AML-193 (cell line): Measurements from ENCODE around the gene GUCY1A2.

Experiments used
- DNase-seq, 2 experiments: peaks; one replicate each; lab custom pipeline; 2025; lab: John Stamatoyannopoulos, UW

The GUCY1A2 gene

DNA sequence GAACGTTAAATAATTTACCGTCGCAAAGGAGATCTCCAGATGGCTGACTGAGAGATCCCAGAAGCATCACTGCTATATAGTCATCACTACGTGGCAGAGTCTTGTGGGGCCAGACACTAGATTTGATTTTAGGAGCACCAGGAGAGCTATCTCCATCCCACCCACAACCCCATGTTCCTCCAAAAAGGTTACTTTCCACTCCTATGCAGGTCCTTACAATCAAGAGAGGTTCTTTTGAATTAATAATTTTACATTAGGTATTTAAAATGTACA lies 19.4 kb downstream of the GUCY1A2 start:
- DNase-seq: no peak

DNA sequence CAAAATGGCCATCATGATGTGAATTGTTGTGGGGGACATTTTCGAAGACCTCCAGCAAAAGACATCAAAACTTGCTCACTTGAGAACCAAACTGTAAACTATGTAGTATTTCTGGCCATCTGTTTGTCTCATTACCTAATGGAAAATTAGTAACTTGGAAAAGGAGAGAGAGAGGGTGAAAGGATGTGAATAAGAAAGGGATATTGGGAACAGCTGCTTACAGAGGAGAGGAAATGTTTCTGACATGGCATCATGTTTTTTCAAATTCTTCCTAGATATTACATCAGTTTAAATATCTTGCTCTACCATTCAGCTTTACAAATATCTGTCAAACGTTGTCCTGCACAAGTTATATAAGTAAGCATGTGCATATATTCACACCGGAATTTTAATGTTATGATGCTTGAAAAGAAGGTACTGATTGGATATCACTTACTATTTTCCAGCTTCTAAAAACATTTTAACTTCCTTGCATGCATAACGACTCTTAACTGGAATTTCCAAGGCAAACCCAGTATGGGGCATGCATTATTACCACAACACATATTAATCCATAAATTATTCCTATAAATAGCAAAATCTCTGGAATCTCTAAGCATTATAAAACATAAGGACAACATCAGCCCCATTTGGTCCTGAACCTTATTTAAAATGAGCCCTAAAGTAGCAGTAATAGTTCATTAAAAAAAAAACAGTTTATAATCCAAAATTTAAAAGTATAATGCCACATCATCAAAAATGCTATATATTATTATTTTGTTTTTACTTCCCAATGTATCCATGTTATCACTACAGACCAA lies 20.0 kb downstream of the GUCY1A2 start:
- no peak for DNase-seq

DNA sequence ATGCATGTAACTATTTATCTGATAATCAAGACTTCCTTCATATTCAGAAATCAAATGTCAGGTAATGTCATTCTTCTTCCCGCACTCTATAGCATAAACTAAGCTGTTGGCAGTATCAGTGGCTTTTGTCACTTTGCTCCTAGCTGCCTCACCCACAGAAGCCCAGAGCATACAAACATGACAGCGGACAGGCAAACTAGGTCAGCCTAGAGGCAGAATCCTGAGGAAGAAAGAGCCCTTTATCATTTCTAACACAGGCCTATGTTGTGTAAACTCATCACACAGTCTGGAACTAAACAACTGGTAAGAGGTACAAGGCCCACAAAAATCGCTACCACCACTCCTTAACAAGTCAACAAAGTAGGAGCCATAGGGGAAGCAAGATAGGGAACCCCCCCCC lies 21.0 kb downstream of the GUCY1A2 start:
- no peak for DNase-seq

DNA sequence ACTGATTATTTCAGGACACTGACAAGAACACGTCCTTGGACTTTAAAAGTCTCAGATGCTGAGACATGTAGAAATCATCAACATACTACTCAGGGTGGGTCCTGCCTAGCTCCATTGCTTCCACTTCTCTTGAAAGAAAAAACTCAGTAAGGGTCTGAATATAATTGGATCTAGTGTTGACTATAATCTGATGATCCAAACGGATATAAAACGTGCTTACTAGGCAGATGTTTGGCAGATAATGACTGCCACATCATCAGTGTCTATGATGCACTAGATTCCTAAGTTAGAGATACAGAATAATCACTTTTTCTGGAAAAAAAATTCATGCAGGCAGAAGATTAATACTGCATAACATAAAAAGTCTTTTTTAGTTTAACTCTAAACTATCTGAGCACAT lies 21.6 kb downstream of the GUCY1A2 start:
- no peak for DNase-seq

DNA sequence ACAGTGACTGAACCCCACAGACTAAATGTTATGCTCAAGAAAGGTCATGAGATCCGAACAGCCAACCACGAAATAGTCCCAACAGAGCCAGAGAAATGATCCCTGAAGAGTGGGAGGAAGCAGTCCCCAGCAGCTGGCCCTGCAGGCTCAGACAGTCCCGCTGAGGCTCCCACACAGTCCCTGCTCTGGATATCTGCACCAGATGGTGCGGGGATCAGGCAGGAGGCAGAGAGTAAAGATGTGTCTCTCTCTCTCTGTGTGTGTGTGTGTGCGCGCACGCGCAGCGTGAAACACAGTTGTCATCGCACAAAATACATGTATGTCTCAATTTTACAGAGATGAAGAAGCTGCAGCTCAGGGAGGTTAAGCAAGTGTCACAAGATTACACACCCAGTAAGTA lies 27.9 kb downstream of the GUCY1A2 start:
- no peak for DNase-seq

DNA sequence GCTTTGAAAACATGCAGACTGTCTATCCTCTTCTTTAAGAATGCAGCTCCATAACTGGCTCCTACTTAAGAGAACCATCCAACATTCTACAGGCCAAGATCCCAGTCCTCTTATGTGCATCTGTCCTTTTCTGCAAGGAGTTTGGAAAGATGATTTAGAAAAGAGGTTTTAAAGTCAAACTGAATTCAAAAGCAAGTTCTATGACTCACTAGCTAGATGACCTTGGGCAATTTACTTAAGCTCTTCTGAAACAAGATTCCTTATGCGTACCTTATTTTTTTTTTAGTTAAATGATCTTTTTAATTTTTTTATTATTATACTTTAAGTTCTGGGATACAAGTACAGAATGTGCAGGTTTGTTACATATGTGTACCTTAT lies 29.2 kb downstream of the GUCY1A2 start:
- no peak for DNase-seq

DNA sequence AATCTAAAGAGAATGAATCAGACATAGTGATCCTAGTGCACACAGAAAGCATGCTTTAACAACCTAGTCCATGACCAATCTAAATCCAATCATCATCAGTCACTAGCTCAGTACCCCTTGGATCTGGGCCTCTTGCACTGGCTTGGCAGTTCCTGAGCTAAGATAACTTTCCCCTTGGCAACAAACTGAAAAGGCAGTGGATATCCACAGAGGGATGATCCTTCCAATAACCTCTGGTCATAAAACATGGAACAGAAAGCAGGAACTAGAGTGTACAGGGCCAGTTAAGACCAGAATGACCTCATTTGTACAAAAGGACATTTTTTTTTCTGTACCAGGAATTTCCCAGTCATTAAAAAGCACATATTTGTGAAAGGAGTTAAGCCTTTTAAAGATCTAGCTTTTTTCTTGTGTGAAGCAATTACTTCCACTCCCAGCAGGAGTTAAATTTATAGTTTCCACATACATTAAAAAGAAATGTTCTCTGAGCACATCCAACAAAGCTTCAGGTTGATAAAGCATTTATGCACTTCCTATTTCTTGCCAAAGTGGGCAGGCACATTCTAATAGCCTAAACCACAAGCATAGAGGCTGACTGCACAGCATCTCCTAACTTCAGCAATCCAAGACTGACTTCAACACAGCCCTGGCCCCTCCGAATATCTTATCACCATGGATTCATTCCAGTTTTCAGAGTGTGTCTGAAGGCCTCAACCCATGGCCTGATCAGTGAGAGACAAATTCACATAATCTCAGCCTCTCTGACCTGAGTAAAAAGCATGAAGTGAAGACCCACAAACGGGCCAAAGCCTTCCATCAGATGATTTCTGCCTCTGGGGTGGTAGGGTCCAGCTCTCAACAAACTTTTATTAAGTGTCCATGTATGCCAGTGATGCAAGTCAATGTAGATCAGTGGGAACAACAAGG lies 29.9 kb downstream of the GUCY1A2 start:
- no peak for DNase-seq

DNA sequence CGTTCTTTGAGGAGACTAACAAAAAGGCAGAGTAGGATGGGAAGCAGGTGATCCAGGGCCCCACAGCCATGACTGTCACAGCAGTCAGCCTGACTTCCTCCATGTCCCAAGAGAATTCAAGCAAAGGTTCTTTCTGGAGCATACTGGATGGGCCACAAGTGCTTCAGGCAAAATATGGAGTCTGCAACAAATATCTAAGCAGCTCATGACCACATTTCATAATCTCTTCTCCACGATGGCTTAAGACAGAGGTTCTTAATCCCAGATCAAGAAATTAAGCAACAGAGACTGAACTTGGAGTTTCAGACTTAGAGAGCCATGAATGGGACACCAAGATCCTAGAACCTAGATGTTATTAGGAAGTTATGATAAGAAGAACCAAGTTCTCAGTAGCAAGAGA lies 31.6 kb downstream of the GUCY1A2 start:
- DNase-seq: no peak

DNA sequence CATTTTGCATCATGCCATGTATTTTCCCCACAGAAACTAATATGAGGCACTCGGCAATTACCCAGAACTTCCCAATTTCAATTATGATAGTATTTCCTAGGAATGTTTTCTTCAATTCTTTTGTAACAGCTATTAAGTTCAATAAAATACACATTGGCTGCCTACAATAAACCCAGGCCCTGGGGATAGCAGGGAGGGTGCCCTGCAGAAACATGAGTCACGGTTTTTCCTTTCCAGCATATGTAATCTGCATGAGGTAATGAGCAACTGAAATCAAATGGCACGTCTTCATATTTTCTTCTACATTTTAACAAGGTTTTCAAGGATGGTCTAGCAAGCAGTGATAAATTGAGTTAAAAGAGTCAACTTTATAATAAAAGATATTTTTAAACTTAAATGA lies 32.0 kb downstream of the GUCY1A2 start:
- DNase-seq: no peak

DNA sequence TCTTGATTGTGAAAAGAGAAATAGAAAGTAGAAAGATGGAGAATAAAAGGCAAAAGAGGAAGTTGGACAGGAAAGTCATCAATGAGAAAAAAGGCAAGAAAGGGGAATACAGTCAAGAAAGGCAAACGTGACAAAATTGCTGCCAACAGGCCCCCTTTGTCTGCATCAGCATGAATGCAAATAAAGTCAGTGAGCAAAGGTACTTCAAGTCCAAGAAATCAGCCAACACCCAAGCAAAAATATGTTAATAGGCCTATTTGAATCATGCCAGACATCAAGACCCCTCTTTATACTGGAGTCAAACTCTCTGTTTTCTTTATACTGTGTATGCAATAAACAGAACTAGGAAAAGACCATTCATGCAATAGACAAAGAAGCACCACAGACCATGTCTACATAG lies 34.3 kb downstream of the GUCY1A2 start:
- DNase-seq: no peak

DNA sequence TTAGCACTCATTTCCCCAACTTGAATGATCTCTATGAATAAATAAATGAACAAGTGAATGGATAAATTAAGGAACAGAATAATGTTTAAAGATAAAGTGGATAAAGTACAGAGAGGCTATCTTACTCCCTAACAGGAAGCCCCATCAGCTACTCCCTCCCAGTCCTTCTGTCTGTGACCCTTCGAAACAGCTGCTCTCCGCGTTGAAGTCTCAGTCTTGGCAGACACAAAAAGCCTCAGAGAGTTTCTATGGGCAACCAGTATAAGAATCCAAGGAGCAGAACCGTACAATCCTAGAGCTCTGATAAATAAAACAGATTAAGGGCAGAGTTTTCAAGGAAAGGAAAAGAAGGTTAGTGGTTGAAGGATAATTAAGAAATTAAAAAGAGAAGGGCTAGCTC lies 35.0 kb downstream of the GUCY1A2 start:
- no peak for DNase-seq

DNA sequence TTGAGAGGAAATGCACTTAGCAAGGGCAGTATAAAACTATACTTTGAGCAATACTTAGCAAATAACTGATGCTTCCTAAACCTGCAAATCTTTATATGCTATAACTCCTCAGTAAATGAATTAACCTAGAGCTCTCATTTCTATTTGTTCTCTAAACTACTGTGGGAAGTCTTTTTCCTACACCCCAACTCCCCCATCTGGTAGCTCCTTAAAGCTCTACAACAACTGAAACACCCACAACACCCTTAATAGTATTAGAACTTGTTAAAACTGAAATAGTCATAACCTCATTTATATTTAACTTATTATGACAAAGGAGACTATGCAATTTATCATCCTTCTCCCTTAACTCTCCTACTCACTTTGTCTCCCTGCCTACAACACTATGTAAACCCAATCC lies 43.4 kb downstream of the GUCY1A2 start:
- no peak for DNase-seq

DNA sequence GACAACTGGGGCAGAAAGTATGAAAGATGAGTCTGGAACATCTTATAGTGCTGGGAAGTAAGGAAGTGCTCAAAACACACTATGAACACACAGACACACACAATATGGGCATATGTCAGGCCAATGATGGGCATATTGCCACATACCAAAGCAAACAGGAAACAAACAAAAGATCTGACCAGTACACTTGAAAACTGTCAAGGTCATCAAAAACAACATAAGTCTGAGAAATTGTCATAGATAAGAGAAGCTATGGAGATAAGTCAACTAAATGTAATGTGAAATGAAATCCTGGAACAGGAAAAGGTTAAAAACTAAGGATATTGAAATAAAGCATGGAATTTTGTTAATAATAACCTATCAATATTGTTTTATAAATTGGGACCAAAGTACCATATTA lies 46.4 kb downstream of the GUCY1A2 start:
- DNase-seq: no peak

DNA sequence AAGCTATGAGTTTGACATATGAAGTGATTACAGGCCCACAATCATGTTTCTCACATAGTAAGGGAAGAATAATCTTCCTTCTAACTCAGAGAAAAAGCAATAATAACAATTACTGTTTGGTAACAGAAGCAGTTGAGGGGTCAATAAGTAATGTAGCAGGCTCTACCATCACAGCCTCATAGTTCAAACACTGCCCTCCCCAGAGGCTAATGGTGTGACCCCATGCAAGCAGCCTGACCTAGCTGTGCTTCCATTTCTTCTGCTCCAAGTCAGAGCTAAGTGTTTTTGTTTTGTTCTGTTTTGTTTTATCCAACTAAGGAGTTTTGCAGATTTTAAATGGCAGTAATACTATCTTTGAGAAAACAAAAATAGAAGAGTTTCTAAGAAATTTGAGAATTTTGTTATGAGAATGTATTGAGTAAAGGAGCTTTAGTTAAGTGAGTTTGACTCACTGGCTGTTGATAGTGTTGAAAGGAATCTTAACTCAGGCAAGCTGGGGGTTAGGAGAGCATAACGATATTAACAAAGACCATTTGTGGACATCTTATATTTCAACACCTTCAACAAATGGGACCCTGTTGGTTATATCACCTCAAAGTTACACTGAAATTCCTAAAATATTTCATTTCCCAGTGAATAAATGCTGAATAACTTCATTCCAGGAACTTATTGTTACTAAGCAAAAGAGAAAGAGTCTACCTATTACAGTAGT lies 48.5 kb downstream of the GUCY1A2 start:
- DNase-seq: no peak

DNA sequence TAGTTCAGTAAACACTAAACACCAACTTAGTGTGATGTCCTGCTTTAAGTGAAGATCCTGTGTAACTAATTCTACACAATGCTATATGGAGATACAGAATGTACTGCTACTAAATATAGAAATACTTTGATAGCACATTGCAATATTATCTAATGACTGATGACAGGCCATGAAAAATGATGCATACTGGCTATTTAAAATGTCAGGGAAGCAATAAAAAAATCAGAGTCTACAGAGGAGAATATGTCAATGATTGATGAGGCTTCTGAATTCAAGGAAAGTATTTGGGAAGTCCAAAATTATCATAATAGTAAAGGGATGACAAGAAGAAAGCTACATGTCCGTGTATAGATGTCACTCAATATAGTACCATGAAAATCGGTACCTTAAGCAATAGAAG lies 55.3 kb downstream of the GUCY1A2 start:
- DNase-seq: no peak

DNA sequence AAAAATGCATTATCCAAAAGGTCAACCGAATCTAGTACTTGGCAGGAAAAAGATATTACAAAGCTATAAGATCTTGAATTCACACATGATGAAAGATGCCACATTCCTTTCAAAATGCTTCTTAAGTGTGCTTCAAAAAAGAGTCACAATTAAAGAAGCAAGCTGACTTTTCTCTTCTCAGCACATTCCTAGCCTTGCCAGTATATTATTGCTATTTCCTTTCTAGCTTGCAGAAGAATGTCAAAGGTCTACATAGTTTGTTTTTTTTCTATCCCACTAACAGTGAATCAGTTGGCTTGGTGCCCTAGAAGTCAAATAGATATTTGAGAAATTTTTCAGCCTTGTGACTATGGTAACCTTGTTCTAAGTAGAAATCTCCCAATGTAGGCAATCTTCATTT lies 56.8 kb downstream of the GUCY1A2 start:
- no peak for DNase-seq

DNA sequence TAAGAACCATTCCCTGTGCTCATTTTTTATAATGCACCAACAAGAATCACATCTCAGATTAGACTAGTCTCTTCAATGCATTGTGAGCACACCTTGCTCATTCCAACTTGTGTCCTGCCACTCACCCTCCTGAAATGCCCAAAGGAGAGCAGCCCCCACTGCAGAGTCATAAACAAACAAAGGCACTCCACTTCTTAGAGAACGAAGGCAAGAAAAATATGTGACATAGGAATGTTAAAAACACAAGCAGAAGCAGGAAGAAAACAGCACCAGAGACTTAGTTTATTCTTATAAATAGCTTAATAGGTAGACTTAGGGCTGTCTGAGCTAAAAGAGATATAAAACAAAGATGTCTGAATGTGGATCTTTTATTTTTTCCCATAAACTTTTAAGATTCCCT lies 57.2 kb downstream of the GUCY1A2 start:
- DNase-seq: no peak

DNA sequence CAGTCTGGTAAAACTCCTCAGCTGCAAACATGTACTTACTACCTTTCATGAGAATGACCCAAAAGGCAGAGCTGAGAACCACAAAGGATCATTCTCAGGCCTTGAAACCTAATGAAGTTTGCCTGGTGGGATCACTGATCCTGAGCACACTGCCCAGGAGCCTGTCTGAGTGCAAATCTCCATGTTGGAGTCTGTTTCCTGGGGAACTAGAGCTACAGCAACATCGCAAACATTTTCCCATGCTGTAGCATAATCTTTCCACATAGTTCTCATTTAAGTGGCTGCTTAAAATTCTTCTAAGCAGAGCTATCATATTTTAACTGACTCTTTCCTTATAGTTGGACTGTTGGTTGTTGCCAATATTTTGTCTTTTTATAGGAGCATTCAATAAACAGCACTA lies 58.5 kb downstream of the GUCY1A2 start:
- no peak for DNase-seq

DNA sequence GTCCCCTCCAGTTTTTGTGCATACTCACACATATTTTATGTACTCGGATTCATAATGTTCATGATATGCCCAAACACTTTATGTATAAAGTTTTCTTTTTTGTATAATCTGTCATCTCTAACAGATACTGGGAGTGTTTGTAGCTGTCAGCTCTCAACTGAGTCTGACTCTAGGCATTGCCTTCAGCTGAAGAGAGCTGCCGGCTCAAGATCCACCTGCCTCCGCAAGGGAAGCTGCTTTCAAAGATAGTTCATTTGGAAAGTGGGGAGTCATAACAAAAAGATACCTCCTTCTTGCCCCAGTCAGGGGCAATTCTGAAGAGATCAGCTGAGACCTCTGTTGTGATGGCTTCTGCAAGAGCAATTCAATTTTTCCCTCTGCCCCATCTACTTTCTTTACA lies 58.9 kb downstream of the GUCY1A2 start:
- DNase-seq: no peak

DNA sequence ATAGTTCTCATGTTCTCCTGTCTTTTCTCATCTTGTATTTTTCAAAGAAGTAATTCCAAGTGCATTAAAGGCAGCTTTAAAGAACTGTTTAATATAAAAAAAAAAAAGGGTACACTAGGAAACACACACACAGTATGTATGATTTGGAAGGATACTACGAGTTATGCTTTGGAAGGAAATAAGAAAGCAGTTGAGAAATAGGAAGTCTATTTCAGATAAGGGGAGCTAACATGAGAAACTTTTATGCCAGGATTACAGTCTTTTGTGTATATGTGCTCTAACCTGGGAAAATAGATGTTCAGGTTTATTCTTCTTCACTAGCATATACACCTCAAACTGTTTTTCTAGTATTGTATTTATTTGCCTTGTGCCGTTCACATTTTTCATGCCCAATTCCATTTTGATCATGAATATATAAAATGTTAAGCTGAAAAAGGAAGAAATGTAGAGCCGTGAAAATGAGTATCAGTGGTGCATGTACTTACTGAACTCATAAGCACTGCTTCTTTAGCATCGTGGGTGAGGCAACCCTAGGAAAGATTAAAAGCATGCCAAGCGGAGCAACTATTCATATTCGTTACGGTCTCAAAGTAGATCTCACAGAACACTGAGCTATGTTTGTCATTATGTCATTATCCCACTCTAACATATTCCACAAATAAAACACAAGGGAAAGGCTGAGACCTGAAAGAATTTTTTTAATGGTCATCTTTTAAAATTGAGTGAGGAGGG lies 59.6 kb downstream of the GUCY1A2 start:
- DNase-seq: no peak

DNA sequence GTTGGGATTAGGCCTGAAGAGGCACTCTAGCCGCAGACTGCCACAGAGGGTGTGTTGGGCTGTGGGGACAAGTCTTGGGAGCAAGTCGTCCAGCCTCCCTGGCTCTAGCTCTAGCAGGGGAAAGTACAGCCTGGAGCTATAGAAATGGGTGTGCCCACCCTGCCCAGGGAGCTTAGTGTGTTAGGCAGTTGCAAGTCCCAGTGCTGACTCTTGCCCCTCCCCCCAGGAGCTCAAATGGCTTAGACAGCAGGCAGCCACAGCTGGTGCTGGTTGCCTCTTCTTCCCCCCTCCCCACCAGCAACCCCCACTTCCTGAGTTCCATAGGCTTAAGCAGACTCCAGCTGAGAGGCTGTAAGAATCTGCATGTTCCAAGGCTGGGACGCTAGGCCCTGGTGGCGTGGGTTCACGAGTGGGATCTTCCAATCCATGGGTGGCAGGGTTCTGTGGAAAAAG lies 61.2 kb downstream of the GUCY1A2 start:
- no peak for DNase-seq

DNA sequence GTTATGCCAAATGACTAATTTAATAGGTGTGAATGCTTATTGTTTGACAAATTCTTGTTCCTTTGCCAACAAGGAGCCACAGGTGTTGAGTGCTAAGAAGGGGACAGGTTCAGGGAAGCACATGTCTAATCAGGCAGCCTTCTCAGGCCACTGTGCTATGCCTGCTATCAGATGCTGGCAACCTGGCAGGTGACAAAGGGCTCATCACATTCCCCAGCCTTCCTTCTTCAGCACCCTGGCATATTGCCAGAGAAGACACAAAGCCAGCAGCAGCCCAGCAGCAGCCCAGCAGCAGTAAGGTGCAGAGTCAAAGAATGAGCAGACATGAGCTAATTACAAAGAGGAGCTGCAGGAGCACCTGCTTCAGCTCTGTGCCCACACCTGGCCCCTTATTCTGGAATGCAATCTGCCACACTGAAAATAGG lies 68.2 kb downstream of the GUCY1A2 start:
- DNase-seq: no peak
